ENCODE measurements around the gene CBLN4. TPM values are rescaled to one million over a fixed set of nuclear protein-coding genes. Genes with fewer than 3 reads are reported as not detected.

The CBLN4 gene
- total RNA-seq, 1 experiment from 2014 or later = not detected

- Histone ChIP-seq H3K36me3 (ENCODE audit: control insufficient read depth, insufficient read depth, low read length) (no peaks in the 10 kb centered on the region), H3K27ac (ENCODE audit: low read length) (no peak overlapping the region), H3K4me3 (ENCODE audit: low read depth in 2 of 2, low read length in 2 of 2) (no peak overlapping the region), H3K27me3 (ENCODE audit: control insufficient read depth, insufficient read depth, low read length) (no peaks in the 10 kb centered on the region), H3K4me1 (ENCODE audit: control insufficient read depth, insufficient read depth, low read length) (no peaks in the 10 kb centered on the region), H3K9me3 (ENCODE audit: control insufficient read depth, insufficient read depth, low read depth, low read length) (no peaks in the 10 kb centered on the region)
- no peak for ATAC-seq
- in situ Hi-C loops (cut with HindIII; ENCODE audit: low pct_unique_long_range_greater_than_20kb, low sequenced_read_pairs) (no loop called here), intact Hi-C loops (cut with micrococcal nuclease; ENCODE audit: unreplicated experiment) (no loop called here)
- ChIA-PET CTCF (no interaction called here), POLR2A (no interaction called here)
- TF ChIP-seq TCF7L2 (IDR thresholded peaks at IDR 0.05; ENCODE audit: low read depth, low read length) (no peak), SIN3A (IDR thresholded peaks at IDR 0.05; ENCODE audit: borderline replicate concordance, insufficient read depth, low read depth, low read length) (no peak), CTCF (IDR thresholded peaks at IDR 0.05) (no peak), REST (IDR thresholded peaks at IDR 0.05; ENCODE audit: insufficient read depth in 1 of 2, low read depth in 2 of 2, low read length in 1 of 2) (no peak), POLR2AphosphoS5 (IDR thresholded peaks at IDR 0.05; ENCODE audit: low read depth, low read length) (no peak)
- no peak for DNase-seq (ENCODE audit: low read depth, low spot score)
- BruUV-seq (replicated peaks) = no TSS peak
Measured at GRCh38 chr20:55953201-55953600, 52.1 kb downstream of the CBLN4 start.

GRCh38 chr20:55947701-55948100 lies 57.6 kb downstream of the CBLN4 start:
- ChIA-PET POLR2A (no interaction called here), CTCF (no interaction called here)
- BruUV-seq (replicated peaks) = no TSS peak
- ATAC-seq = no peak
- DNase-seq (ENCODE audit: low read depth, low spot score) = no peak
- H3K4me1 ChIP-seq (ENCODE audit: control insufficient read depth, insufficient read depth, low read length) = no peaks in the 10 kb centered on the region
- no peaks in the 10 kb centered on the region for H3K36me3 ChIP-seq (ENCODE audit: control insufficient read depth, insufficient read depth, low read length)
- no peak for TF ChIP-seq TCF7L2 (IDR thresholded peaks at IDR 0.05; ENCODE audit: low read depth, low read length)
- no peak for TF ChIP-seq SIN3A (IDR thresholded peaks at IDR 0.05; ENCODE audit: borderline replicate concordance, insufficient read depth, low read depth, low read length)
- no peak for TF ChIP-seq POLR2AphosphoS5 (IDR thresholded peaks at IDR 0.05; ENCODE audit: low read depth, low read length)
- no peak for TF ChIP-seq CTCF (IDR thresholded peaks at IDR 0.05)
- no peak for TF ChIP-seq REST (IDR thresholded peaks at IDR 0.05; ENCODE audit: insufficient read depth in 1 of 2, low read depth in 2 of 2, low read length in 1 of 2)
- no peak overlapping the region for H3K4me3 ChIP-seq (ENCODE audit: low read depth in 2 of 2, low read length in 2 of 2)
- in situ Hi-C loops (cut with HindIII; ENCODE audit: low pct_unique_long_range_greater_than_20kb, low sequenced_read_pairs) = no loop called here
- intact Hi-C loops (cut with micrococcal nuclease; ENCODE audit: unreplicated experiment) = no loop called here
- 0 out of 2 replicates have a peak, but pooled peaks cover 3% of the 10 kb centered on the region for H3K9me3 ChIP-seq (ENCODE audit: control insufficient read depth, insufficient read depth, low read depth, low read length)
- H3K27me3 ChIP-seq (ENCODE audit: control insufficient read depth, insufficient read depth, low read length) = no peaks in the 10 kb centered on the region
- H3K27ac ChIP-seq (ENCODE audit: low read length) = no peak overlapping the region

Other genes starting within 250 kb of the CBLN4 start
- not detected for gene MC3R, start 243.2 kb upstream of the CBLN4 start, total RNA-seq (2021; ENCODE audit: unreplicated experiment)